Stimulated activated CD8-positive, alpha-beta memory T cell treated with anti-CD3 and anti-CD28 coated beads, Interleukin-2, amount 100 ng/mL, for 48 hours (primary cell): ENCODE measurements around the gene GLP2R.
A peak's percentile ranks its signal among the peaks of the same experiment; 100 is the strongest.
"Not testable (repeated sequence)": the region's sequence is repeated elsewhere in the genome, so short reads cannot be mapped to it uniquely, and the experiment has no call there.

Source experiments
- DNase-seq, 2 donors: peaks; one replicate each; pipeline ENCODE4 v3.0.0-alpha.2; 2020; ENCODE audit warnings: low read depth in 2 of 2

Gene GLP2R

GRCh38 chr17:9899280-9900043, 73.7 kb downstream of the GLP2R start:
- no peak for DNase-seq

- no peak for DNase-seq
Measured at GRCh38 chr17:9900044-9900594, 74.4 kb downstream of the GLP2R start.

- no peak for DNase-seq
Measured at GRCh38 chr17:9900784-9901183, 75.1 kb downstream of the GLP2R start.

- DNase-seq: no peak
Measured at GRCh38 chr17:9902120-9902519, 76.4 kb downstream of the GLP2R start.

- DNase-seq: no peak
Measured at GRCh38 chr17:9904277-9905077, 78.8 kb downstream of the GLP2R start.

GRCh38 chr17:9905078-9905415, 79.3 kb downstream of the GLP2R start, which contains the start of gene RCVRN:
Gene RCVRN, minus strand, starts transcription at chr17:9905271. Its CDS starts 91 bp downstream, at chr17:9905180.
- DNase-seq: no peak

- peak in 1 of 2 donors; percentile 5 for DNase-seq
Measured at GRCh38 chr17:9905902-9906301, 80.2 kb downstream of the GLP2R start.

GRCh38 chr17:9906616-9907015, 80.9 kb downstream of the GLP2R start:
- no peak for DNase-seq

GRCh38 chr17:9907131-9907530, 81.4 kb downstream of the GLP2R start:
- DNase-seq: no peak

- DNase-seq: no peak
Measured at GRCh38 chr17:9907883-9908648, 82.3 kb downstream of the GLP2R start.

- DNase-seq: no peak
Measured at GRCh38 chr17:9908649-9909042, 82.9 kb downstream of the GLP2R start.

GRCh38 chr17:9911089-9911488, 85.4 kb downstream of the GLP2R start:
- no peak for DNase-seq

- no peak for DNase-seq
Measured at GRCh38 chr17:9912121-9913099, 86.7 kb downstream of the GLP2R start.

GRCh38 chr17:9913476-9913875, 87.8 kb downstream of the GLP2R start:
- DNase-seq: no peak

GRCh38 chr17:9916108-9916507, 90.4 kb downstream of the GLP2R start:
- no peak for DNase-seq

- no peak for DNase-seq
Measured at GRCh38 chr17:9917131-9917530, 91.4 kb downstream of the GLP2R start.

GRCh38 chr17:9917801-9918200, 92.1 kb downstream of the GLP2R start:
- no peak for DNase-seq

GRCh38 chr17:9918352-9918751, 92.6 kb downstream of the GLP2R start:
- no peak for DNase-seq

GRCh38 chr17:9918804-9919352, 93.2 kb downstream of the GLP2R start:
- DNase-seq: no peak

- DNase-seq: not testable (repeated sequence)
Measured at GRCh38 chr17:9921216-9921615, 95.5 kb downstream of the GLP2R start.
